HUES64 (cell line): ENCODE data around the gene CLEC12A.
"Not testable (repeated sequence)": the region's sequence is repeated elsewhere in the genome, so short reads cannot be mapped to it uniquely, and the experiment has no call there.

ENCODE experiments used
- H3K27ac ChIP-seq: 2 replicates; pipeline ENCODE4 v1.7.0; 2013; ENCODE audit warnings: low read depth, low read length, inconsistent platforms
- H3K27me3 ChIP-seq: 2 replicates; pipeline ENCODE4 v1.6.1; 2013; ENCODE audit warnings: mild to moderate bottlenecking, low read length; ENCODE audit not compliant: insufficient read depth
- H3K36me3 ChIP-seq: 2 replicates; pipeline ENCODE4 v1.6.1; 2013; ENCODE audit warnings: mild to moderate bottlenecking, low read length; ENCODE audit not compliant: insufficient read depth
- H3K4me1 ChIP-seq: 2 replicates; pipeline ENCODE4 v1.6.1; 2013; ENCODE audit warnings: mild to moderate bottlenecking, low read length, moderate library complexity; ENCODE audit not compliant: insufficient read depth
- H3K4me3 ChIP-seq: 2 replicates; pipeline ENCODE4 v1.5.1; 2013; ENCODE audit warnings: mild to moderate bottlenecking, low read length, moderate library complexity
- H3K9ac ChIP-seq: 2 replicates; pipeline ENCODE4 v1.6.1; 2013; ENCODE audit warnings: mild to moderate bottlenecking, low read depth, low read length
- H3K9me3 ChIP-seq: 2 replicates; pipeline ENCODE4 v1.6.1; 2013; ENCODE audit warnings: low read depth, low read length; ENCODE audit not compliant: insufficient read depth
- WGBS: fragments of 150-250, 120-280 bp; methylation state at CpG from one replicate; pipeline ENCODE4 v1.1.7; 2013; ENCODE audit warnings: missing lambda C conversion rate; 5-methylcytosine and 5-hydroxymethylcytosine counted together

The CLEC12A gene

DNA sequence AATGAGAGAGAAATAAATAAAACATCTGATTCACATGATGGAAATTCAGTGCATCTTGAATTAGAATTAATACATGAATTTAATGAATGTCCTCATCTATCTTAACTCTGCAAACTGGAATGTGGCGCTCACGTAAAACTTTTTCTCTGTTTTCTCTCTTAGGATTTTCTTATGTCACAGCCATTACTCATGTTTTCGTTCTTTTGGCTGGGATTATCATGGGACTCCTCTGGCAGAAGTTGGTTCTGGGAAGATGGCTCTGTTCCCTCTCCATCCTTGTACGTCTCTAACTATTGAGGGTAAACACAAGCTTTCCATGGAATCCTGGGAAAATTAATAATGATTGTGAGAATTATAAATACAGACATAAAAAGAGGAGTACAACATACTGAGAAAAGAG is 44.2 kb downstream of the CLEC12A start:
- H3K27me3 ChIP-seq: no peaks in the 10 kb centered on the region

GRCh38 chr12:10016881-10017280 is 45.7 kb downstream of the CLEC12A start:
- Histone ChIP-seq H3K4me3 (no peak overlapping the region), H3K4me1 (peaks cover 14% of the 10 kb centered on the region), H3K9ac (no peak overlapping the region), H3K36me3 (no peaks in the 10 kb centered on the region), H3K27me3 (no peaks in the 10 kb centered on the region), H3K27ac (peak overlapping the region; percentile 19; the same call in 1 of the 2 replicates), H3K9me3 (no peaks in the 10 kb centered on the region)
- 21% methylated on average over 1 of the region's 1 CpG for WGBS

More for the DNA sequence above, 44.2 kb downstream of the CLEC12A start:
- H3K9ac ChIP-seq: no peak overlapping the region
- no peak overlapping the region for H3K4me3 ChIP-seq
- no peaks in the 10 kb centered on the region for H3K9me3 ChIP-seq
- peaks cover 14% of the 10 kb centered on the region for H3K4me1 ChIP-seq
- 92% methylated on average over 4 of the region's 4 CpGs for whole genome bisulfite sequencing
- H3K27ac ChIP-seq: no peak overlapping the region
- no peaks in the 10 kb centered on the region for H3K36me3 ChIP-seq

- Histone ChIP-seq H3K4me1 (peaks cover 14% of the 10 kb centered on the region), H3K4me3 (no peak overlapping the region), H3K36me3 (no peaks in the 10 kb centered on the region), H3K9ac (no peak overlapping the region), H3K27ac (no peak overlapping the region), H3K27me3 (no peaks in the 10 kb centered on the region), H3K9me3 (no peaks in the 10 kb centered on the region)
- WGBS: 97% methylated on average over 4 of the region's 5 CpGs
Measured at GRCh38 chr12:10018386-10018785, 47.2 kb downstream of the CLEC12A start.

DNA sequence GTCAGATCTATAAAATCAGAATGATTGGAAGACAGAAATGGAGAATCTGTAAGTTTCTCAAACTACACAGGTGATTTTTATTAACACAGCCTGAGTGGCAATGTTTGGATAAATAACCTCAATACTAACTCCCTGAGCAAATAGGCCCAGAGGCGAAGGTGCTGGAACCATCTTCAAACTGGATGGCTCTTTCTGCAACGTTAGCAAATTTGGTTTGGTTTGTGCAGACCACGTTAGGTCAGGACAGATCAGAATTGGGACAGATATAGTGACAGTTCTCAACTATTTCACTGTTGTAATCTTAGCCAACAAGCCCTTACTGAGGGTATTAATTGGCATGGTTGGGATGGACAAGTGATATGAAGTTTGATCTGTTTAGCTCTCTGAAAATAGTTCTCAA is 50.1 kb downstream of the CLEC12A start:
- Histone ChIP-seq H3K27ac (no peak overlapping the region), H3K9ac (no peak overlapping the region), H3K4me1 (peaks cover 14% of the 10 kb centered on the region), H3K27me3 (no peaks in the 10 kb centered on the region), H3K9me3 (no peaks in the 10 kb centered on the region), H3K4me3 (no peak overlapping the region), H3K36me3 (no peaks in the 10 kb centered on the region)
- 77% methylated on average over 3 of the region's 3 CpGs for WGBS

- H3K27me3 ChIP-seq: no peaks in the 10 kb centered on the region
Measured at GRCh38 chr12:10025236-10025635, 54.0 kb downstream of the CLEC12A start.

GRCh38 chr12:10026666-10027065 is 55.5 kb downstream of the CLEC12A start:
- WGBS: 100% methylated on average over 3 of the region's 4 CpGs
- not testable (repeated sequence) for H3K27ac ChIP-seq, H3K4me1 ChIP-seq, H3K4me3 ChIP-seq, H3K9me3 ChIP-seq, H3K9ac ChIP-seq, H3K27me3 ChIP-seq, H3K36me3 ChIP-seq

More at GRCh38 chr12:10025236-10025635, 54.0 kb downstream of the CLEC12A start:
- no peak overlapping the region for H3K4me3 ChIP-seq
- H3K4me1 ChIP-seq: no peaks in the 10 kb centered on the region
- no peaks in the 10 kb centered on the region for H3K9me3 ChIP-seq
- H3K36me3 ChIP-seq: no peaks in the 10 kb centered on the region
- H3K27ac ChIP-seq: no peak overlapping the region
- 100% methylated on average over 2 of the region's 3 CpGs for WGBS
- H3K9ac ChIP-seq: no peak overlapping the region

DNA sequence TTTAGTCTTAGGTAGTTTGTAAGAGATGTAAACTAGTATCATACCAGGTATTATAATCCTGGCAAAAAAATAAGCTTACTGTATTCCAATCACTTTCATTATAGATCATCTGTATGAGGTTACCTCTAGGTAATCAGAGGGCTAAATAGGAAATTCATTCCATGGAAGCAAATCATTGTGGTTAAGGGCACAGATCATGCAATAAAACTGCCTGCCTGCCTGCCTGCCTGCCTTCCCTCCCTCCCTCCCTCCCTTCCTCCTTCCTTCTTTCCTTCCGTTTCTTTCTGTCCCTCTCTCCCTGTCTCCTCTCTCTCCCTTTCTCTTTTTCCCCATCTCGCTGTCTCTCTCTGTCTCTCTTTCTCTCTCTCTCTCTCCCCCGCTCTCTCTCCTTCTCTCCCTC is 56.1 kb downstream of the CLEC12A start:
- no peak overlapping the region for H3K9ac ChIP-seq
- no peak overlapping the region for H3K27ac ChIP-seq
- 91% methylated on average over 3 of the region's 3 CpGs for WGBS

GRCh38 chr12:10027721-10028120 is 56.5 kb downstream of the CLEC12A start:
- H3K4me3 ChIP-seq: no peak overlapping the region
- H3K9me3 ChIP-seq: 0 out of 2 replicates have a peak, but pooled peaks cover 3% of the 10 kb centered on the region
- H3K9ac ChIP-seq: no peak overlapping the region
- no peak overlapping the region for H3K27ac ChIP-seq
- no peaks in the 10 kb centered on the region for H3K4me1 ChIP-seq
- no peaks in the 10 kb centered on the region for H3K36me3 ChIP-seq
- no peaks in the 10 kb centered on the region for H3K27me3 ChIP-seq
- 89% methylated on average over 4 of the region's 4 CpGs for WGBS

More for the DNA sequence above, 56.1 kb downstream of the CLEC12A start:
- Histone ChIP-seq H3K27me3 (no peaks in the 10 kb centered on the region), H3K9me3 (0 out of 2 replicates have a peak, but pooled peaks cover 3% of the 10 kb centered on the region), H3K4me3 (no peak overlapping the region), H3K4me1 (no peaks in the 10 kb centered on the region), H3K36me3 (no peaks in the 10 kb centered on the region)

DNA sequence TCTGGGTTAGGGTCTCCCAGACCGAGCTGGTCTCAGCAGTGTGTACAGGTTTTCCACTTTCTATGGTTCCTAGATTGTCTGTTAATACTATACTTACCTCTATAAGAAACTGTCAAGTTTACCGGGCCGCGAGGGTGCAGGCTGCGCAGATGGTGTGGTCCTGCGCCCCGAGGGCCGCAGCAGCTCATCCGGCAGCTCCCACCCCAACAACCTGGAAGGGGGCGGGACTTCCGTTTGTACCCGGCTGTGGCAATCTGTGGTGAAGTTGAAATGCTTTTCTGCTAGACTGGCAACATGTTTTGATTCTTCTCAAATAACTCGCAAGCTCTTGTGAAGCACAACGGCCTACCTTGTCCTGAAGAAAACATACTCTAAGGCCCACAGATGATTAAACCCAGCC is 59.2 kb downstream of the CLEC12A start, which contains the start of gene CLEC9A:
Gene CLEC9A (plus strand): TSS at position 237 of the 400 bp plus-strand sequence. CDS start 22,006 bp downstream, outside the sequence.
- Histone ChIP-seq H3K27me3 (no peaks in the 10 kb centered on the region), H3K9ac (peak within 1 kb of the TSS; percentile 30; the same call in 1 of the 2 replicates), H3K9me3 (0 out of 2 replicates have a peak, but pooled peaks cover 3% of the 10 kb centered on the region), H3K36me3 (no peaks in the 10 kb centered on the region), H3K4me1 (no peaks in the 10 kb centered on the region), H3K4me3 (no peak within 1 kb of the TSS), H3K27ac (peak within 1 kb of the TSS; percentile 43)
- WGBS: 99% methylated on average over 14 of the region's 14 CpGs

GRCh38 chr12:10031321-10031720 is 60.1 kb downstream of the CLEC12A start:
- H3K36me3 ChIP-seq: no peaks in the 10 kb centered on the region
- H3K27me3 ChIP-seq: no peaks in the 10 kb centered on the region
- peak overlapping the region; percentile 43 for H3K27ac ChIP-seq
- H3K9ac ChIP-seq: peak overlapping the region; percentile 30; the same call in 1 of the 2 replicates
- no peak overlapping the region for H3K4me3 ChIP-seq
- H3K4me1 ChIP-seq: no peaks in the 10 kb centered on the region
- 0 out of 2 replicates have a peak, but pooled peaks cover 3% of the 10 kb centered on the region for H3K9me3 ChIP-seq
- WGBS: 90% methylated on average over 3 of the region's 4 CpGs

- H3K27me3 ChIP-seq: no peaks in the 10 kb centered on the region
- H3K36me3 ChIP-seq: no peaks in the 10 kb centered on the region
- H3K27ac ChIP-seq: peak overlapping the region; percentile 43
- 88% methylated on average over 4 of the region's 5 CpGs for WGBS
- no peaks in the 10 kb centered on the region for H3K4me1 ChIP-seq
- peak overlapping the region; percentile 30; the same call in 1 of the 2 replicates for H3K9ac ChIP-seq
- H3K9me3 ChIP-seq: 0 out of 2 replicates have a peak, but pooled peaks cover 3% of the 10 kb centered on the region
- H3K4me3 ChIP-seq: no peak overlapping the region
Measured at GRCh38 chr12:10031771-10032175, 60.6 kb downstream of the CLEC12A start.
